ENCODE data around the gene NRG4.
"Not testable (repeated sequence)": the region's sequence is repeated elsewhere in the genome, so short reads cannot be mapped to it uniquely, and the experiment has no call there.

NRG4 gene
- 0.16 to 2.0 (median 0.76) reads per million in 18 experiments for total RNA-seq

DNA sequence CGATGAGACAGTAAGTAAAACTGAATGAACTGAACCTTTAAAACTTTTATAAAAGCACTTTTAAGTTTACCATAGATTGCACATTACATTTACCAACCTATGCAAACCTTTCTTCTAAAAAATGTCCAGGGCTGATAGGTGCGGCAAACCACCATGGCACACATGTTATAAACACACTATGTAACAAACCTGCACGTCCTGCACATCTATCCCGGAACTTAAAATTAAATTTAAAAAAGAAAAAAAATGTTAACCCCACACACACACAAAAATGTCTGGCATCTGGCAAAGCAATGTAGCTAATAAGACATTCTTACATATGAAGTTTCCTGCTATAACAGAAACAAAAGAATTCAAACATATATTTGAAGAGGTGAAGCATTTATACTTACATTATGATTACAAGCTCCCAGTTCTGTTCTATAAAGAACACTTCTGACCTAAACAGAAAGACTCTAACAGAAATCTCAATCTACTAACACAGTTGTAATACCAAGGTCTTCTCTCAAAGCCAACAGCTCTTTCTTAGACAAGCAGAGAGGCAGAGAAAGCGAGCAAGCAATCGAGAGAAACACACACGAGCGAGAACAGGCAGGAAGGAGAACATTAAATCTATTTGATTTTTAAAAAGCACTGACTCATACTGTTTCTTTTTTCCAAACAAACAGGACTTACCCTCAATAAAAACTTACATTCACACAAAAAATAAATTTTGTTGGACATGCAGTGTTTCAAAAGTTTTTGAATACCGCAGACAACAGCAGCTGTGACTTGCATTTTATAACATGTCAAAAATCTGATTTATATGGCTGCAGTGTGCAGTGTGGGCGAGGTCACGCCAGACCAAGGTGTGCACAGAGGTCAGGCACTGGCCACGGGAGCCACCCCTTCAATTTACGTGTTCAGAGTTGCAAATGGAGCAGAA is at the start of gene NRG4:
Gene NRG4, minus strand, starts transcription at position 798 of the 925 bp plus-strand sequence. CDS start 1,194 bp downstream, outside the sequence.
- DNase-seq, result peak; percentile 39 to 53

DNA sequence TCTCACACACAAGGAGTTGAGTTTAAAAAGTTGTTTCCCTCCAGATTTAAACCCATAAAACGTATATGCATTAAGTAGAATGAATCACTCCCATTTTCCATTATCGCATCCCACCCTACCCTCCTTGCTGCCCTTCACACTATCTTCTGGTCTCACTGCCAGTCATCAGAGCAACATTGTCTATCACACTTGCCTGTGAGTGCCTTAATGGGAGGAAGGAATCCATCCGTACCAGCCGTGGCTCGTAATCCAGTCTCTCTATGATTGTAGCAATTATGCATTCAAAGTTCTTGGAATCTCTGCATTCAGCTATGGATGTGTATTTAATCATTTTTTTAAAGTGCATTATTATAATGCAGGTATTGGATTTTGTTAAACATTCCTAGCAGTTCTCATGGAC is 49.5 kb upstream of the NRG4 start:
- DNase-seq, result no peak

DNA sequence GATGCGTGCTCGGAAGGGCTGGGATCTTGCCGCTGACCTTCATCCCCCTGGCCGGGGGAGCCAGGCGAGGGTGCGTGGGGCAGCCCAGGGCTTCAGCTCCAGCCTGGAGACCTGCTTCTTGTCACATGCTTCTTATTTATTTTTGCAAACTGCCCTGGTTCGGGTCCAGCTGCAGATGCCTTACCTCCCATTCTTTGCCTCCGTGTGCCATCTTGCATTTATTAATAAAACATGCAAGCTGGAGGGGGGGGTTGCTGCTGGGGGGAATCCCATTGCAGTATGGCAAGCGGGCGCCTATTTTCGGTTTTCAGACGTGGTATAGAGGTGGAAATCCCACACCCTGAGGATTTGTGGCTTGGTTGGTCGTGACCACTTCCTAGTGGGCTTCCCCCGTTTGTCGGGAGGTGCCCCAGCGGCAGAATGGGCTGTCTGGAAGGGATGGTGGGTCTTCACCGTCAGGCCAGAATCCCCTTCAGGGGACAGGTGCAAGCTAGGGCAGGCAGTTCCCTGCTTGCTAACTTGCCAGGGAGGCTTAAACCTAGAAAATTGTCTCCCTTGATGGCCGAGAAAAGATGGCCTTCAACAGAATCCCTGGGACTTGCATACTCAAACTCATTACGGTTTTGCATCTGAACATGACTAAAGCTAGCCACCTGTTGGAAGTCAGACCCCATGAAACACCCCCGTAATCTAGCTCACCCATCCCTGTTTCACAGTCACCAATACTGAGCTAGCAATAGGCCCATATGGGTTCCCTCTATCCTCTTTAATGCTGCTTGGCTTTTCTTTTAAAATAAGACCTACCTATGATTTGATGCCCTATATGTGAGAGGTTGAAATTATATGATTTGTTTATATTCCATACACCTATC is 48.1 kb upstream of the NRG4 start:
- DNase-seq, result no peak

- peak; percentile 32 to 76 for DNase-seq
Measured at GRCh38 chr15:76059320-76060117, 47.3 kb upstream of the NRG4 start, which contains the start of gene TMEM266. Gene TMEM266, plus strand, starts transcription at chr15:76059985. Its CDS starts 74,279 bp downstream, at chr15:76134264.

- DNase-seq, result peak; percentile 34 to 67
Measured at GRCh38 chr15:76058714-76059319, 46.6 kb upstream of the NRG4 start.

DNA sequence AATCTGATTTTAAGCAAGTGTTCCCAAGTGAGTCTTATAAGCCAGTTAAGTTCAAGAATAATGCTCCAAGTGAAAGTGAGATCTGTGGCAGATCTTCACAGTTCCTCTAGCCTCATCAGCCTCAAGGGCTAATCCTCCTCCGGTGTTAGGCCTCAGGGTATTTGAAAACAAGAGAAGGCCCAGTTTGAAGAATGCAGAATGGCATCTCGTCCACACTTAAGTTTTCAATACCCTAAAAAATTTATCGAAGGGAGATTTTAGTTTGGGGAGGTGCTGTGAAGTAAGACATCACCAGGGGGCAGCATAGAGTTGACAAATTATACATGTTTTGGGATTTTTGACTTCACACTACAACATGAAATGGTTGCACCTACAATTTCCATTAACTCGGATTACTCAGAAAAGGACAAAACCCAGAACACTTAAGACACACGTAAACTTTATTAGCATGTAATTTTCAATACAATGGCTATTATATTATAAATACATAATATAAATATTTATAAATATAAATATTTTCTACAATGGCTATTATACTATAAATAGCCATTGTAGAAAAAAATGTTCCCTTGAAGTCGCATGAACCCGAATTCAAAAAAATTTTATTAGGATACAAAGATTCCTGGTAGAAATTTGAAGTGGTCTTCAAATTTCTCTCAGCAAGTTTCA is 45.2 kb upstream of the NRG4 start:
- DNase-seq, result peak; percentile 59 to 72

- peak; percentile 37 for DNase-seq
Measured at GRCh38 chr15:76056931-76057330, 44.7 kb upstream of the NRG4 start.

DNA sequence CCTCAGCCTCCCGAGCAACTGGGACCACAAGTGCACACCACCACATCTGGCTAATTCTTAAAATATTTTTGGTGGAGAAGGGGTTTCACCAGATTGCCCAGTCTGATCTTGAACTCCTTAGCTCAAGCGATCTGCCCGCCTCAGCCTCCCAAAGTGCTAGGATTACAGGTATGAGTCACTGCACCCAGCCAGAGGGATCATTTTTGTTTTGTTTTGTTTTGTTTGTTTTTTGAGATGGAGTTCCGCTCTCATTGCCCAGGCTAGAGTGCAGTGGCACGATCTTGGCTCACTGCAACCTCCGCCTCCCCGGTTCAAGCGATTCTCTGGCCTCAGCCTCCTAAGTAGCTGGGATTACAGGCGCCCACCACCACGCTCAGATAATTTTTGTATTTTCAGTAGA is 42.0 kb upstream of the NRG4 start:
- not testable (repeated sequence) for DNase-seq

DNA sequence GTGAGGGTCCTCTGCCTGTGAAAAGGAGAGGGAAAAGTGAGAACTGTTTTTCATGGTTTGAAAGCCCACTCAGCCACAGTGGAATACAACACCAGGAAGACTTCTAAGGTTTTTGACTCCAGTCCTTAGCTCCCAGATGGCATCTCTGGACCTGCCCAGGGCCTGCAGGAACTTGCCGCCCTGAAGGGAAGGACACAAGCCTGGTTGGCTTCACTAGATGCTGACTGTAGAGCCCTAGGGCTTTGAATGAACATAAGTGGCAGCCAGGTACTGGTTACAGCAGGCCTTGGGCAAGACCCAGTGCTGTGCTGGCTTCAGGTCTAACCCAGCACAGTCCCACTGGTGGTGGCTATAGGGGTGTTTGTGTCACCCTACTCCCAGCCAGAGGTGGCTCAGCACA is 26.3 kb upstream of the NRG4 start:
- DNase-seq, result no peak

DNA sequence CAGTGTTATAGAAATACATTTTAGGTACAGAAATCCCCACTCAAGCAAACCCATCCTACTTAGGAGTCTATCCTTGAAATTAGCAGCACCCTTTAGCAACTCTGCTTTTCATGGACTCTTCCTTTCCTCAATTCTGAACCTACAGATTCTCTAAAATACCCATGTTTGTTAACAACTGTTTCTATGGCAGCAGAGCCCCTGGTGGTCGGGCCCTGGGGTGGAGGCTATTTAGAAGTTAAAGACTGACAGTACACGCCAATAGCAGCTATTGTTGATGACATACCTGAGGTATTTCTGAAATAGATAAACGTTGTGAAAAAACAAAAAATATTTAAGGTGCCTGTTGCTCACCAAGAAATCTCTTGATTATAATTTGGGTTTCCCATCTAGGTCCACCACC is 23.4 kb upstream of the NRG4 start:
- DNase-seq, result no peak

DNA sequence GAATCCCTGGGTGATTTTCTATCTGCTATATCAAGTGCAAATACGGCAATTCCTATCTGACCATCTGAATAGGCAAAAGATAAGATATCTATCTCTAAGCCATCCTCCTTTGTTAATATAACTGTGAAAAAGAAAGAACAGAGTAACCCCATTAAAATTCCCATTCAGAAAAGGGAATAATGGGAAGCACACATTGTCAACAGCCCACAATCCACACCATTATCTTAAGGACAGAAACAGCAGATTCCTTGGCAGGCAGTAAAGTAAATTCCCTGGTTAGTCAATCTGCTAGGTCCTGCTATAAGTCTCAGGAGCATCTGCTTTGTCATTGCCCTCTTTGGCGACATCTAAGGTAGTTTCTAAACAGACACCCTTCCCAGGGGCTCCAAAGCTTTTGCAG is 21.9 kb upstream of the NRG4 start:
- no peak for DNase-seq

DNA sequence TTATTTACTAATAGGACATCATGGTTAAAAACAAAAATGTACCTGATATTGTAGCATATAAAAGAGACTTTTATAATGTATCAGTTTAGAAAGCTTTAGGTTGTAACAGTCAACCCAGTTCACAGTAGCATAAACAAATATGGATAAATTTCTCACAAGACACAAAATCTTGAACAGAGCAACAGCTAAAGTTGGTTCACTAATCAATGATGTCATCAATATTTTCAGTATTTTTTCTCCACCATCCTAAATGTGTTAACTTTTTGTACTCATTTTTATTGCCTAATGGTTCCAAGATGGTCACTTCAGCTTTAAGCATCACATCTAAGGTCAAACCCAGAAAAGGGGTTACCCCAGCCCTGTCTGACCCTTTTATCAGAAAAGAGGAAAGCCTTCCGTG is 21.2 kb upstream of the NRG4 start:
- DNase-seq, result no peak

DNA sequence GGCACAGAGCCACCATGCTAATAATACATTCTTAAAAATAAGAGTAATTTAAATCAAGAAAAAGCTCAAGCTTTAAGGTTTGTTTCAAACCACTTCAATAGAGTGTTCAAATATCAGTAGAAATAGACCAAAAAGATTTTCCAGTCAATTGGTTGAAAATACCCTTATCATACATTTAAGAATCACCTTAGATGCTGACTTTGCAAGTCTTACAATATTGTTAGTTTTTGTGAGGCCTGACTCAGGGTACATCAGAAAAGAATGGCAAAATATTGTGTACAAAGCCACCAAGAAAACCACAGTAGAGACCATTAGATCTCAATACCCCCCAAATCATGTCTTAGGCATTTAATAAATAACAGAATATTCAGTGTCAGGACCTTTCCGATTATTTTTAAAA is 19.8 kb upstream of the NRG4 start:
- DNase-seq, result no peak

GRCh38 chr15:76024021-76024768 is 12.0 kb upstream of the NRG4 start:
- DNase-seq, result no peak

GRCh38 chr15:76013470-76013869 is 1.2 kb upstream of the NRG4 start:
- DNase-seq, result not testable (repeated sequence)

DNA sequence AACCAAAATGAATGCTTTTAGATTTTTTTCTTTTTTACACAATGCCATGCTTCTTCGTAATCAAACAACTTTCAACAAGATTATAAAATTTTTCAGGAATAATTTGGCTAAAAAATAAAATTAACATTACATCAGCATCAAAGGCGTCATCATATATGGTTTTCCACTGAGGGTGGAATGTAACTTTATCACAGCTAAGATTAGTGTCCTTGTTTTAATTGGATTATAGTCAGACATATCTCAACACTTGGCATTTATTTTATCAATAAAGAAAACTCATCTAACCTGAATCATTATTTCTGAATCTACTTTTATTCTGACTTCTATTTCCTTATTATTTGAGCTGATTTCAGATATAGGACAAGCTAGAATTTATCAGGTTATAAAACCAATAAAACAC is 1.6 kb downstream of the NRG4 start:
- no peak for DNase-seq

GRCh38 chr15:76006136-76006778 is 6.0 kb downstream of the NRG4 start:
- DNase-seq, result peak; percentile 53 to 73

DNA sequence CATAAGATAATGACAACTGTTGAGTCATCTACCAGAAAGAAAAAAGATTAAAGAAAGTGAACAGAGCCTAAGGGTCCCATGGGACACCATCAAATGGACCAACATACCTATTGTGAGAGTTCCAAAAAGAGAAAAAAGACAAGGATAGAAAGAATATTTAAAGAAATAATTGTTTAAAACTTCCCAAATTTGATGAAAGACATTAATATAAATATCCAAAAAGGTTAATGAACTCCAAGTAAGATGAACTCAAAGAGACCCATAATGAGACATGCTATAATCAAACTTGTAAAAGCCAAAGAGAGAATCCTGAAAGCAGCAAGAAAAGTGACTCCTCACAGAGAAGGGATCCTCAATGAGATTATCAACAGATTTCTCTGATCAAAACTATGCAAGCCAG is 8.9 kb downstream of the NRG4 start:
- DNase-seq, result no peak

DNA sequence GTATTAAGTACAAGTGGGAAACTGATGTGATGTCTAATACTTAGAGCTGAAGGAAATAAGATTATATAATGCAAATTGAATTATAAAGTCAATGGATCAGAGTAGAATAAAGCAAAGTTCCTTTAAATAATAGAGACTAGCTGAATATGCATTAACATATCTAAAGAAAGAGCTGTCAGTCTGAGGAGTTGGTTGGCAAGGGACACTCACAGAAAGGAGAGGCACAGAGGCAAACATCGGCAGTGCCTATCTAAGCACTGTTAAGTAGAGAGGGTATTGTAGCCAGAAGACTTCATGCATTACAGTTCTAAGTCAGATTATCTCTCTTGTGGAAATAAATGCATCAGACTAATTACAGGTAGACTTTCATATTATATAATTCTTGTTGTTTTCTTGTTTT is 16.6 kb downstream of the NRG4 start:
- no peak for DNase-seq

GRCh38 chr15:75994220-75994619 is 18.0 kb downstream of the NRG4 start:
- DNase-seq, result no peak
